Suppressor macrophage (primary cell): Measurements from ENCODE around the gene RASGRF2.
"Not testable (repeated sequence)": the region's sequence is repeated elsewhere in the genome, so short reads cannot be mapped to it uniquely, and the experiment has no call there.

Experiments
- DNase-seq, 4 experiments: peaks; one replicate each; pipeline ENCODE4 v3.0.0-alpha.2; 2020 to 2022

RASGRF2 gene

DNA sequence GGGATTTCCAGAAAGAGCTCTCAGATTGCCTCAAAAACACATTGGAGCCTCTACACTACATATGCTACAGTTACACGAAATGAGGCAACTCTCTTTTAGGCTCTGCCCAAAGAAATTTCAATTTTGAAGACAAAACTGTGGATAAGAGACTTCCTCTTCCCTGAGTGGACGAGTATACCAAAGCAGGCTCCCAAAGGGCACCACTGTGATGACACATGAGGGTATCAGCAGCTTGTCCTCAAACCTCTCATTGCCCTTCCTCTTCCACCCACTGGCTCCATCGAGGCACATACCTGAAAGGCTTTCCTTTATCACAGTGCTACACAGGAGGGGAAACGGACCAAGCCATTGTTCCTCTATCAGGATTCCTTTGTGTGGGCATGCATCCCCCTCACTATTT is 284.3 kb downstream of the RASGRF2 start:
- DNase-seq: peak in 3 of 4 experiments; percentile 7 to 20 (median 12)

DNA sequence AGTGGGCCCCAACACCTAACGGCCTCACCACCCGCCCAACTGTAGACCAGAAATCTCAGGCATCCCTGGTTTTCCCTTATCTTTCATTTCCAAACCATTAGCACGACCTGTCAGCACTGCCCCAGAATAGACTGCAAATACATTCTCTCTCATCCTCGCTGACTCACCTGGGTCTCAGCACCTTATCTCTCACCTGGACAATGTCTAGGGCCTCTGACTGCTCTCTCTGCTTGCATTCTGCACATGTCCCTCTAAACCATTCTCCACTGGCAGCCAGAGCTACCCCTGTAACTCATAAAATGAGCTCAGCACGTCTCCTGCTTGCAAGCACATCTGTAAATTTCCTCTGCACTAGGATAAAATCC is 285.7 kb downstream of the RASGRF2 start:
- no peak for DNase-seq

DNA sequence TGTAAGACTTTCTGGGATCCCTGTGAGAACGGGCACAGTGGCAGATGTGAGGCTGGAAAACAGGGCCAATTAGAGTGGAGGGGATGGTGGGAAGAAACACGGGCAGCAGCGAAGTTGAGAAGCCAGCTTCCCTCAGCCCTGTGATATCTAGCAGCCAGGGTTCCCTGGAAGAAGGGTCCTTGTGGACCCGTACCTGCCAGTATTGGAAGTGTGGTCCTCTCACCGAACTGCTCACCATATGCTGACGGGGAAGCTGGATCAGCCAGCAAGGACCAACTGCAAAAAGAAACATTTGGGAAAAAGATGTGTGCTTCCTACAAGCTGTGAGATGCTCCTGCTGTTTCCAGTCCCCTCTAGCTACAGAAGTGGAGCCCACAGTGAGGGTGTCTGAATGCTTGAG is 286.5 kb downstream of the RASGRF2 start:
- DNase-seq: no peak

DNA sequence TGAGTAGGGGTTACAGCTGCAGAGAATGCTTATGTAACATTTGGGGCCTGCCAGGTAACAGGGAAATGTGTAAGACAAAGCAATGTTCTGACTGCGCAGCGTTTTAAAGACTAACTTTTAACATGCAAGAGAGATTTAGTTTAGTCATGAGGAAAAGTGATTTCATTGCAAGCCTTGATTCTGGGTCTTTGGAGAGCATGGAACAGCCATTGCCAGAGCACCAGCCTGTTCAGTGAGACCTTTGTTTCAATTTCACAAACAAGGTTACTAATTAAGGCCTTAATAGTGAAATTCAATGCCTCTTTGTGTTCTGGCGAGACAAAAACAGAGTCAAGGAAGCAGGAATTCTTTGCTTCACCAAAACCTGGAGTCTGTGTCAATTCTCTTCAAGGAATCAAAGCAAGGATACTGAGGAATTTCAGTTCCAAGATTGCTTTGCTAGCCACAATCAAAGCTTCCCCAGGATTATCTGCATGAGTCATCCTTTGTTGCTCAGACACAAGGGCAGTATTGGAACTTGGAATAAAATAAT is 287.3 kb downstream of the RASGRF2 start:
- DNase-seq: no peak

DNA sequence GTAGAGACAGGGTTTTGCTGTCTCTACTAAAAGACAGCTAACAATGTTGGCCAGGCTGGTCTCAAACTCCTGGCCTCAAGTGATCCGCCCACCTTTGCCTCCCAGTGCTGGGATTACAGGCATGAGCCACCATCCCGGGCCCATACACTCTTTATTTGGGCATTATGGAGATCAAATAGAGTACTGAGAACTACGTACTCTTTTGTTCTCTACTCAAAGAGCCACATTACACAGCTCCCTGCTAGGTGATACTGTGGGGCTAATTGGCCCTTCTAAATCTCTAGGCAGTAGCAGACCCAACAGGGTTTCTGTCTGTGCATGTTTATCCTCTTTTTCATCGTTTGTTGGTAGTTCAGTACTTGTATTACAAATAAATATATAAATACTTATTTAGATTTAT is 289.1 kb downstream of the RASGRF2 start:
- no peak for DNase-seq

DNA sequence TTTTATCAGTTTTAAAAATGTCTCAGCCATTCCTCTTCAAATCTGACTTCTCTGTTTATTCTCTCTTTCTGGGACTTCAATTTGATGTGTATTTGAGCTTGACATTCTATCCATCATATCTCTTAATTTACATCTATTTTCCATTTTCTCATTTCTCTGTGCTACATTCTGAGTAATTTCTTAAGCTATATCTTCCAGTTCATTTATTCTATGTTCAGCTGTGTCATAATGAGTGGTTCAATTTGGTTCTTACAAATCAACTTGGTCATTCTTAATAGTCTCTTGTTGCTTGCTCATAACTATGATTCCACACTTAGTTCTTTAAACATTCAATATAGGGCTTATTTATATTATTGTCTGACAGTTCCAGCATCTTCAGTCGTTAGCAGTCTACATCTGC is 289.8 kb downstream of the RASGRF2 start:
- DNase-seq: no peak

DNA sequence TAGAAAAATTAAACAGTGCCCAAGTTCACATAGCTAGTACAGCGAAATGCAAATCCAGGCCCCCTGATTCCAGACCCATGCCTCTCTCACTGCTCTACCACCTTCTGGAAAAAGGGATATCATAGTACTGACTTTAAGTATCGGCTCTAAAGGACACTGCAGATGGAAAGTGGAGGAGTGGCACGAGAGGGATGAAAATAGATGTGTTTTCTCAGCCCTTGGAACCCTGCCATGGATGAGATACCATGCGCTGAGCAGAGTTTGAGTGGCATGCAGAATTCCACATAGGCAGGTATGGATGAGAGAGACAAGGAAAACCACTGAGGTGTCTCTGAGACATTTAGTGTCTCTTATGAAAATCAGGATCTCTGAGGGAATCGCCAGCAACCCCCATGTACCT is 291.8 kb downstream of the RASGRF2 start:
- no peak for DNase-seq

DNA sequence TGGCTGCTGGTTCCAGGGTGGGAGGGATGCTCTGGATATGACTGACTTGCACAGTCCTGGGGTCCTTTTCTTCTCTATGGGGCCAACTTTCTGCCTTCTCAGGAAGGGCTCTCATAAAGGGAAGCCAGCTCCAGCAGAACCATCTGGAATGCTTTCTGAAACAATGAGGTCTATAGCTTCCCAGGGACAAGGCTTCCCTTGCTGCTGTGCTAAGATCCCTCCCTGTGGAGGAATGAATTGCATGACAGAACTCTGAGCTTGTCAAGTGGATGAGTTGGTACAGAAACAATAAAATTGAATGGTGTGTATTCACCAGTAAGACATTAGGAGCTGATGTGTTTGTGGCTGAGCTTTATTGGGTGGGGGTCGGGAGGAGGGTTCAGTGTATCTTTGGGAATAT is 292.7 kb downstream of the RASGRF2 start:
- no peak for DNase-seq

DNA sequence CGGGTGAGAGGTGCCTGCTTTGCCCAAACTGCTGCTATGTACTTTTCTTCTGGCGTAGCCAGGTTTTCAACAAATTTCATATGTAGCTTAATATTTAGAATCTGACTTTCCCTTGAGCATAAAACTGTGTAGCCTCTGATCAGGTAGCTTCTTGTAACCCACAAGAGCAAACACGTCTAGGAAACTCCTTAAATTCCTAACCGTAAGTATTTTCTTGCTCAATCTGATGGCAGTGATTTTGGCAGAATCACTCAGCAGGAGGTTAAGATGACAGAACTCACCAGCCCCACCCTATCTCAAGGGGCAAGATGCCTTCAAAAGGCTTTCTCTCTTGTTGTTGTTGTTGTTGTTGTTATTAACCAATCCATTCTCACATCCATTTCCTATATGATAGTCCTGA is 293.7 kb downstream of the RASGRF2 start:
- DNase-seq: no peak

DNA sequence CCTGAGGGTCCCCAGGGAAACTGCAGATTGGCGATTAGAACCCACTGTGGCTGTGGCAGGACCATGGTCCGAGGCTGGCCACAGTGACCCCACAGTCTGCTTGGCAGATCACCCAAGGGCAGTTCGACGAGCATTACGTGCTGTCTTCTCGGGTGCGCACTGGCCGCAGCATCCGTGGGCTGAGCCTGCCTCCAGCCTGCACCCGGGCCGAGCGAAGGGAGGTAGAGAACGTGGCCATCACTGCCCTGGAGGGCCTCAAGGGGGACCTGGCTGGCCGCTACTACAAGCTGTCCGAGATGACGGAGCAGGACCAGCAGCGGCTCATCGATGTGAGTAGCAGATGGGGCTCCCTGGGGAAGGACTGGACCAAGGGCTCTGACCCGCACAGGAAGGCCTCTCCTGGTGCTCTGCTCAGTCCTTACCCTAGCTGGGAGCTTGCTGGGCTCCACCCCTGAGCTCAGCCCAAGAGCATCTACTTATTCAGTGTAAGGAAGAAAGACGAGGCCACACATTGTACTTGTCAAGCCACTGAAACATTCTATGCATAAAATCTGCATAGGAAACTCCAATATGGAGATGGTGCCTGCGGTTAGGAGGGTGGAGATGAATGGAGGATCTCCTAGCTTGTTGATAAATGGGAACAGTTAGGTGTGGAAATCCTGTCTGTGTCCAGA is 294.9 kb downstream of the RASGRF2 start:
- no peak for DNase-seq

DNA sequence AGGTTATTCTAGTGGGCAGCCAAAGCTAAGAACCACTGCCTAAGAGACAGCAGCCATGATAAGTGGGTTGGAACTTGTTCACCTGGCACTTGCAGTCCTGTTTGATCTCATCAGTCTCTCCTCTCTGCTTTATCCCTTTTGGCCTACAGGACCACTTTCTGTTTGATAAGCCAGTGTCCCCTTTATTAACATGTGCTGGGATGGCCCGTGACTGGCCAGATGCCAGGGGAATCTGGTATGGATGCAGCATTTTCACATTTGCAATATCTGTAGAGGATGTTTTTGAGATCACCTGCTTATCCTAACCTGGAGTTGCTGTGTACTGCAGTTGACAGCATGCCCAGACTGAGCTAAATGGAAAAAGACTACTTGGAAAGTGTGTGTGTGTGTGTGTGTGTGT is 296.6 kb downstream of the RASGRF2 start:
- DNase-seq: no peak

DNA sequence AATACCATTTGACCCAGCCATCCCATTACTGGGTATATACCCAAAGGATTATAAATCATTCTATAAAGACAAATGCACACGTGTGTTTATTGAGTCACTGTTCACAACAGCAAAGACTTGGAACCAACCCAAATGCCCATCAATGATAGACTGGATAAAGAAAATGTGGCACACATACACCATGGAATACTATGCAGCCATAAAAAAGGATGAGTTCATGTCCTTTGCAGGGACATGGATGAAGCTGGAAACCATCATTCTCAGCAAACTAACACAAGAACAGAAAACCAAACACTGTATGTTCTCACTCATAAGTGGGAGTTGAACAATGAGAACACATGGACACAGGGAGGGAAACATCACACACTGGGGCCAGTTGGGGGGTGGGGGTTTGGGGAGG is 302.6 kb downstream of the RASGRF2 start:
- DNase-seq: not testable (repeated sequence)

DNA sequence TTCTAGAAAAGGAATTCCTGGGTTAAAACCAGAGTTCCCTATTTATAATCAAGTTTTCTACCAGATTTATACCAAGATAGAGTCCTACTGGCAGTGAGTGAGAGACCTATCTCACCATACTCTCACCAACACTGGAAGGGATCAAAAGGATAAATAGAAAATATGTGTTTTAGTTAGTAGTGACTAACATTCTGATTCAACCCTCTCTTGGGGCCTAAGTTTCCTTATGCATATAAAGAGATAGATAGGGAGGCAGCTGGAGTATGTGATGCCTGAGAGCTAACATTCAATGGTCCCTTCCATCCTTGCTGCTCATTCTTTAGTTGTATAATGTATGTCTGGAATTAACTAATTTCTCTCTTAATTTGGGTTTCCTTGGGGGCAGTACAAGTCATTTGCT is 304.9 kb downstream of the RASGRF2 start:
- no peak for DNase-seq

DNA sequence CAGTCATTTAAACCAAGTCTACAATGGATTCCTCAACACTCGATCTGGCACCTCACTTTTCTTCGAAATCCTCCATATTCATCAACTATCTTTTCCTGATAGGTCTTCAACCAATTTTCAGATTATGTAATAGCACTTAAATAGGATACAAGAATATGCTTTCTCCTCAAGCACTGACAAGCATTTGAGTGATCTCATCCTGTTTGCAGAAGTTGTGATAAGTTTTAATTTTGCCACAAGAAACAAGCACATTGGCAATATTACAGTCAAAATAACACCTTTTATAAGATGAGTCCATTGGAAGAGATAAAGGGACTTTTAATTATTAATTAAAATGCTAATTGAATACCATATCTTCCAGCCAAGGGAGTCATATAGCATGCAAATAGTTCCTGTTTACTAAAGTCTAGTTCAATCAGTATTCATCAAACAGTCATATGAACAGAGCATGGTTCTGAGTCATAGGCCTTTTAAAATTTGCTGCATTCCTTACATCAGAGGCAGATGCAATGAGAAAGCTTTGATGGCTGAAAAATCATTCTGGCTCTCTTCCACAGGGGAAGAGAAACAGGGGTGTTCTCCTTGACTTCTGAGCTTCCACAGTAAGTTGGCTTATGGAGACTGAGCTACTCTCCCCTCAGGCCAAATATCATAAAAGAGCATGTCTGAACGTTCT is 308.5 kb downstream of the RASGRF2 start:
- peak; percentile 62 to 83 (median 70) for DNase-seq

DNA sequence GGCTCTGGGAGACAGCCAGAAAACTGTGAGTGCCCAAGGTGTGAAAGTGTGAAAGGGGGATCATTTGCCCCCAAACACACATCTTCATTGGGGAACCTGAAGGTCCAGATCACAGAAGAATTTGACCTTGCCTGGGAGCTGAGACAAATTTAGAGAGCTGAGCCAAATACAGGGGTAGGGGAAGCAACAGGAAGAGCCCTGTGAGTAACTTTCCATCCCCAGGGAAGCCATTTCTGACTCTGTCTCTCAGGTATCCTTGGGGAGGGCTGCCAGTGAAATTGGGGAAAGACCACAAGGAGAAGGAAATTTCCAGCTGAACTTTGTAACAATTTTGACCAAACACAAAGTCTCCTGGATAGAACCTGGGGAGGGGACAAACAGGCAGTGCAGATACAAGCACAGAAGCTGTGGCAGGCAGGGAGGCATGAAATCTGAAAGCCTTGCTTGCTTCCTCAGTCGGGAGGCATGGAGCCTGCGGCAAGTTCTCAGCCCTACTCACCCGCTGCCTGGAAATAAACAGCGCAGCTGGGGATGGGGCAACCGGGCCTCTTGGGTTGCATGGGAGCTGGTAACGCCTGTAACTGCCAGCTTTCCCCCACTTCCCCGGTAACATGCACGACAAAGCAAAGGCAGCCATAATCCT is 309.7 kb downstream of the RASGRF2 start:
- no peak for DNase-seq

DNA sequence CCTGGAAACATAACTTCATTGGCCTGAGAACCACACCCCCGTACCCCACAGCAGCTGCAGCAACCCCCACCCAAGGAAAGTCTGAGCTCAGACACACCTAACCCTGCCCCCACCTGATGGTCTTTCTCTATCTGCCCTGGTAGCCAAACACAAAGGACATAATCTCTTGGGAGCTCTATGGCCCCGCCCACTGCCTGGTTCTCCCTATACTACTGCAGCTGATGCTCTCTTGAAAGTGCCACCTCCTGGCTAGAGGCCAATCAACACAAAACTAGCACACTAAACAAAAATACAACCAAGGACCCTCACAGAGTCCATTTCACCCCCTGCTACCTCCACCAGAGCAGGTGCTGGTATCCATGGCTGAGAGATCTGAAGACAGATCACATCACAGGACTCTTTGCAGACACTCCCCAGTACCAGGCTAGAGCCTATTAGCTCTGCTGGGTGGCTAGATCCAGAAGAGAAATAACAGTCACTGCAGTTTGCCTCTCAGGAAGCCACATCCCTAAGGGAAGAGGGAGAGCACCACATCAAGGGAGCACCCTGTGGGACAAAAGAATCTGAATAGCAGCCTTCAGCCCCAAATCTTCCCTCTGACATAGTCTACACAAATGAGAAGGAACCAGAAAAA is 310.3 kb downstream of the RASGRF2 start:
- not testable (repeated sequence) for DNase-seq
